Forelimb muscle (tissue), 1 donor: ENCODE results near the gene MICU2. TPM values are rescaled to one million over a fixed set of nuclear protein-coding genes. Genes with fewer than 3 reads are reported as not detected.

ENCODE experiments used
- DNase-seq: peaks from one replicate; pipeline ENCODE4 v3.0.0-alpha.2; 2013; ENCODE audit warnings: low read depth
- polyA plus RNA-seq: library from polyadenylated mRNA; unstranded; fragments of 120-200 nt; gene quantifications from one replicate; pipeline ENCODE4 v1.2.1, GENCODE V29; 2013; ENCODE audit not compliant: insufficient read length

MICU2 gene, protein sequence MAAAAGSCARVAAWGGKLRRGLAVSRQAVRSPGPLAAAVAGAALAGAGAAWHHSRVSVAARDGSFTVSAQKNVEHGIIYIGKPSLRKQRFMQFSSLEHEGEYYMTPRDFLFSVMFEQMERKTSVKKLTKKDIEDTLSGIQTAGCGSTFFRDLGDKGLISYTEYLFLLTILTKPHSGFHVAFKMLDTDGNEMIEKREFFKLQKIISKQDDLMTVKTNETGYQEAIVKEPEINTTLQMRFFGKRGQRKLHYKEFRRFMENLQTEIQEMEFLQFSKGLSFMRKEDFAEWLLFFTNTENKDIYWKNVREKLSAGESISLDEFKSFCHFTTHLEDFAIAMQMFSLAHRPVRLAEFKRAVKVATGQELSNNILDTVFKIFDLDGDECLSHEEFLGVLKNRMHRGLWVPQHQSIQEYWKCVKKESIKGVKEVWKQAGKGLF
- polyA plus RNA-seq: 74.2 TPM

DNA sequence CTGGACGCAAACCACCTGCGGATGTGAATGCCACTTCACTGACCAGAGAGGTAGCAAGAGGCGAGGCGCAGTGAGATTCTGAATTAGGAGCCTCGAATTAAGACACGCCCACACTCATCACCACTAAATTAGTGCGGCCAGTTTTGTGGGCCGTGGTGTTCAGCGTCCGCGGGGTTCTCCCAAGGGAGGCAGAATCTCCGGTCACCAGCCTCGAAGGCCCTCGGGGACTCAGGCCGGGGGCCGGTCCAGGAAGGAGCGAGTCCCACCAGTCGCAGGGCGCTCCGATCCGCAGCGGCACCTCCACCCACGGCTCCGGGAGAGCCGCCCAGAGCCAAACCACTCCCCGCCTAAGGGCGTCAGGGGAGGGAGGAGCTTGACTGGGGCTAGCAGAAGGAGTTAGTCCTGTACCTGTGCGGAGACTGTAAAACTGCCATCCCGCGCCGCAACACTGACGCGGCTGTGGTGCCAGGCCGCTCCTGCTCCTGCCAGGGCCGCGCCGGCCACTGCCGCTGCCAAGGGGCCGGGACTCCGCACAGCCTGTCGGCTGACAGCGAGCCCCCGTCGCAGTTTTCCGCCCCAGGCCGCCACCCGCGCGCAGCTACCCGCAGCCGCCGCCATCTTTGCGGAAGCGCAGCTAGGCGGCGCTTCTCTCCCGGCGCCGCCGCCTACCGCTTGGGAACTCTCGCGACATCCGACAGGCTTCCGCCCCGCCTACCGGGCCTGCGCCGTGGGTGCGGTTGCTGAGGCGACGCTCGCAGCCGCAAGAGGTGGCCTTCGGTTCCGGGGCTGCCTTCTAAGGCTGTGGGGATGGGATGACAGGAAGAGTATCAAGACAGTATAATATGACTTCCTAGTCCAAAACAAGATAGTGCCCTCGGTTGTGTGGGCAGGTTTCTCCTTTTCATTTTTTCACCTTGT lies at the start of gene MICU2:
Gene MICU2, minus strand, starts transcription at position 640 of the 918 bp plus-strand sequence. Its CDS starts 22 bp downstream, at position 618.
- peak; percentile 80 for DNase-seq

GRCh38 chr13:21641629-21642028 lies 37.7 kb upstream of the MICU2 start:
- DNase-seq: no peak

GRCh38 chr13:21639561-21639960 lies 35.6 kb upstream of the MICU2 start:
- no peak for DNase-seq

GRCh38 chr13:21638319-21639282 lies 34.6 kb upstream of the MICU2 start:
- peak; percentile 17 for DNase-seq

- no peak for DNase-seq
These were observed 33.3 kb upstream of the MICU2 start for GRCh38 chr13:21637296-21637695.

GRCh38 chr13:21636656-21637055 lies 32.7 kb upstream of the MICU2 start:
- DNase-seq: no peak

- DNase-seq: no peak
These were observed 28.2 kb upstream of the MICU2 start for GRCh38 chr13:21632196-21632595.

- DNase-seq: no peak
These were observed 21.4 kb upstream of the MICU2 start for GRCh38 chr13:21625366-21625765.

GRCh38 chr13:21620861-21621260 lies 16.9 kb upstream of the MICU2 start:
- no peak for DNase-seq

DNA sequence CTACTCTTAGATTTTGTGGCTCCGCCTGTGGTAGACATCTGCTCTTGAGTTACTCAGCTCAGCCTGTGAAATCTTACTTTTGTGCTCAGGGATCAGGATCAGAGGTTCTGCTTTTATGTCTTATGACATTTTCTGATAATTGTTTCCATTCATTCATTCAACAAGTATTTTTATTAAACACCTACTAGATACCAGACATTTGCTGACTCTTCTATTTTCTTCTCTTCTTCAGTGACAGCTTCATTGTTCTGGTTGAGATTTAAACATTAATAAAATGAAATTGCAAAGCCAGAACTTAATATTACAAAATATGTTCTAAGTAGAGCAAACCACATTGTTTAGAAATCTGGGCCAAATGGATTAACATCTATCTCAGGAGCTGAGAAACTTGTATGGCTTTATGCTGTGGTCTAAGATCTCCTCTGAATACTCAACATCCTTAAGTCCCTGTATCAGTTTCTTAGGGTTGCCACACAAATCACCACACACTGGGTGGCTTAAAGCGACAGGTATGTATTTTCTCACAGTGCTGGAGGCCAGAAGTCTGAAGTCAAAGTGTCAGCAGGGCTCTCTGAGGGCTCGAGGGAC lies 15.8 kb upstream of the MICU2 start:
- no peak for DNase-seq

GRCh38 chr13:21616880-21617279 lies 12.9 kb upstream of the MICU2 start:
- no peak for DNase-seq

- no peak for DNase-seq
These were observed 12.4 kb upstream of the MICU2 start for GRCh38 chr13:21616205-21616866.

DNA sequence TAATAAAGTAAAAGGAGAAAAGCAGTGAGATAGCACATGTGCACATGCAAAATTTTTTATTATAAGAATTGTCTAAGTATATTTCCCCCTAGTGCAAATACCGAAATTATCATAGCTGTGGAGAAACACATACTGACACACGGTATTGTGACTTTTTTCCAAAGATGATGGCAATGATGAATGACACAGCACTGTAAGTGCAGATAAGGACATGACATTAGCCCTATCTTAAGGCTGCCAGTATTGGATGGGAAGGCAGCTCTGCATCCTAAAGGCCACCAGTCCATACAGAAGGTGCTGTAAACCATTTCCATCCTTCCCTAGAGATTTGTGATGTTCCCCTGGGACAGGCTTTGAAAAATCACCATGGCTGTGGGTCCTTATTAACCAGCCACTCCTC lies 11.5 kb upstream of the MICU2 start:
- DNase-seq: no peak

DNA sequence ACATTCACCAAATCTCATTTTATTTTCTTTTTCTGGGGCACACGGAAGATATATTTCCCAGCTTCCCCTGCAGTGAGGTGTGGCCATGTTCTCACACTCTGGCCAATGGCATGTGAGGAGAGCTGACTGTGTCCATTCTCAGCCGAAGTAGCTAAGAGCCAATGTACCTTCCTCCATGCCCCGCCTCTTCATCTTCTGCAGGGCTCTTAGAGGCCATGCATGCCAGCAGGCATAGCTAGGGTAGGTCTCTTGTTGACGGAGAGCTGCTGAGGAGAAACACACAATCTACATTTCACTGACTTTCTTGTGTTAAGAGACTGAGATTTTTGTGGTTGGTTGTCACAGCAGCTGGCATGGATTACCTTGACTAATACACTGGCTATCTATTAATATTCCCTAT lies 9.8 kb upstream of the MICU2 start:
- DNase-seq: no peak

DNA sequence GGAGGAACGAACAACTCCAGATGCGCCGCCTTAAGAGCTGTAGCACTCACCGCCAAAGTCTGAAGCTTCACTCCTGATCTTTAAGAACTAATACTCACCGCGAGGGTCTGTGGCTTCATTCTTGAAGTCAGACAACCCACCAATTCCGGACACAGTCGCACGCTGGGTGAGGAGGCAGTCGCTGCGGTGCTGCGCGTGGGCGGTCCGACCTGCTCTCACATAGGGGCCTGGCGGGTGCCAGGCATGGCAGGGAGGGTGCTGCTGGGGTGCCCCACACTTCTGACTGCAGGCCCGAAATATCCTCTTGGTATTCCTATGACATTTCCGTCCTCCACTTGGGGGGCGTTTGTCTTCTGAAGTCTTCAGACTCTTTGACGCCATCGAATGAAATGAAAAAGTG lies 7.4 kb upstream of the MICU2 start:
- no peak for DNase-seq

- DNase-seq: no peak
These were observed 6.7 kb upstream of the MICU2 start for GRCh38 chr13:21610687-21611086.

- no peak for DNase-seq
These were observed 5.0 kb upstream of the MICU2 start for GRCh38 chr13:21608961-21609360.

DNA sequence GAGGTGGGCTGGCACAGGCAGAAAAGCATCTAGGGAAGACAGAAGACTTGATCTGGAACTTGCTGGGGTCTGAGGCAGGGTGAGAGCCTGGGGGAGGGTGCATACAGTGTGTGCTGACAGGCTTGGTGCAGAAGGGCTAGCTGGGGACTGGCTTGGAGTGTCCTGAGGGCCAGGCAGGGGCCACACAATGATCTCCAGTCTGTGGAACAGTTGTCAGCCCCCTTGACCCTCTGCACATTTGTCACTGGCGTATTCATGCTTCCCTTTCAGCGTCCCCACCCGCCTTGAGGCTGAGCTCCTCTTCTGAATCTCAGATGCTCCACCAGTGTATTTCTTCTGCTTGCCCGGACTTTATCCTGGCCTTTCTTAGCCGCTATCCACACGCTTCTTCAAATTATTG lies 2.8 kb upstream of the MICU2 start:
- no peak for DNase-seq

- DNase-seq: no peak
These were observed 2.3 kb upstream of the MICU2 start for GRCh38 chr13:21606251-21606650.

GRCh38 chr13:21596722-21597121 lies 7.2 kb downstream of the MICU2 start:
- DNase-seq: no peak

- DNase-seq: no peak
These were observed 8.5 kb downstream of the MICU2 start for GRCh38 chr13:21595546-21595822.
